K562 (cell line): Measurements from ENCODE around the gene KRT28.

ENCODE experiments used
- JUN ChIP-seq, 2 experiments: sonication (generic) in 1 of 2; formaldehyde crosslinking in 1 of 2; IDR thresholded peaks; 2 replicates each; pipeline versions ENCODE4 v1.6.1 to v1.8.0; 2012 to 2022; ENCODE audit warnings: borderline replicate concordance in 2 of 2, mild to moderate bottlenecking in 2 of 2, improper control_type of control experiment in 1 of 2, low read depth in 1 of 2, low read length in 1 of 2, missing genetic modification reagents in 1 of 2
- PHF20 ChIP-seq: fragments of 450-650 bp; IDR thresholded peaks from 2 replicates; pipeline ENCODE4 v1.6.1; 2018; ENCODE audit not compliant: partially characterized antibody
- TF ChIP-seq, protein P1 (sequence below): fragments of 450-650 bp; formaldehyde crosslinking; IDR thresholded peaks from 2 replicates; pipeline ENCODE4 v1.4.0; 2022; ENCODE audit warnings: missing genetic modification characterization
- TF ChIP-seq, protein P2 (sequence below): fragments of 200-800 bp; sonication (Bioruptor generic); IDR thresholded peaks from 2 replicates; pipeline ENCODE4 v1.6.1; 2016; ENCODE audit warnings: missing genetic modification characterization, missing compliant biosample characterization

DNA sequence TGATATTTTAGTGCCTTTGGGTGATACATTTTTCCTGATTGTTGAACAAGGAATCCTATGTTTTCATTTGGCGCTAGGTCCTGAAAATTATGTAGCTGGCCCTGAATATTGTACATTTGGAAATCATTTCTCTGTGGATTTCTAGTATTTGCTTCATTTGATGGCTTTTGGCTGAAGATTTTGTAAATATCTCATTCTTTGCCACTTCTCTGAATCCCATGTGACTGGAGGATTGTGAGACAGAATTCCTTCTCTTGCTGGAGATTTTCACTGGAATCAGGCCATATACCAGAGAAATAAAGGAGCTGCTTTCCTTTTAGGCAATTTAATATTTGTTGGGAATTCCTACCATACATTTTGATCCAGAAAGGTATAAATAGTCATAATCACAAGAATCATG is 8.6 kb downstream of the KRT28 start:
- no peak for TF ChIP-seq JUN (IDR thresholded peaks at IDR 0.05; ENCODE audit: borderline replicate concordance, low read depth, low read length)
- TF ChIP-seq JUN (CRISPR knock-in tag; IDR thresholded peaks at IDR 0.05; ENCODE audit: borderline replicate concordance), result no peak
- TF ChIP-seq, protein P1, sequence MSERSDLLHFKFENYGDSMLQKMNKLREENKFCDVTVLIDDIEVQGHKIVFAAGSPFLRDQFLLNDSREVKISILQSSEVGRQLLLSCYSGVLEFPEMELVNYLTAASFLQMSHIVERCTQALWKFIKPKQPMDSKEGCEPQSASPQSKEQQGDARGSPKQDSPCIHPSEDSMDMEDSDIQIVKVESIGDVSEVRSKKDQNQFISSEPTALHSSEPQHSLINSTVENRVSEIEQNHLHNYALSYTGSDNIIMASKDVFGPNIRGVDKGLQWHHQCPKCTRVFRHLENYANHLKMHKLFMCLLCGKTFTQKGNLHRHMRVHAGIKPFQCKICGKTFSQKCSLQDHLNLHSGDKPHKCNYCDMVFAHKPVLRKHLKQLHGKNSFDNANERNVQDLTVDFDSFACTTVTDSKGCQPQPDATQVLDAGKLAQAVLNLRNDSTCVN (CRISPR knock-in tag), result no peak
- no peak for TF ChIP-seq PHF20
- TF ChIP-seq, protein P2, sequence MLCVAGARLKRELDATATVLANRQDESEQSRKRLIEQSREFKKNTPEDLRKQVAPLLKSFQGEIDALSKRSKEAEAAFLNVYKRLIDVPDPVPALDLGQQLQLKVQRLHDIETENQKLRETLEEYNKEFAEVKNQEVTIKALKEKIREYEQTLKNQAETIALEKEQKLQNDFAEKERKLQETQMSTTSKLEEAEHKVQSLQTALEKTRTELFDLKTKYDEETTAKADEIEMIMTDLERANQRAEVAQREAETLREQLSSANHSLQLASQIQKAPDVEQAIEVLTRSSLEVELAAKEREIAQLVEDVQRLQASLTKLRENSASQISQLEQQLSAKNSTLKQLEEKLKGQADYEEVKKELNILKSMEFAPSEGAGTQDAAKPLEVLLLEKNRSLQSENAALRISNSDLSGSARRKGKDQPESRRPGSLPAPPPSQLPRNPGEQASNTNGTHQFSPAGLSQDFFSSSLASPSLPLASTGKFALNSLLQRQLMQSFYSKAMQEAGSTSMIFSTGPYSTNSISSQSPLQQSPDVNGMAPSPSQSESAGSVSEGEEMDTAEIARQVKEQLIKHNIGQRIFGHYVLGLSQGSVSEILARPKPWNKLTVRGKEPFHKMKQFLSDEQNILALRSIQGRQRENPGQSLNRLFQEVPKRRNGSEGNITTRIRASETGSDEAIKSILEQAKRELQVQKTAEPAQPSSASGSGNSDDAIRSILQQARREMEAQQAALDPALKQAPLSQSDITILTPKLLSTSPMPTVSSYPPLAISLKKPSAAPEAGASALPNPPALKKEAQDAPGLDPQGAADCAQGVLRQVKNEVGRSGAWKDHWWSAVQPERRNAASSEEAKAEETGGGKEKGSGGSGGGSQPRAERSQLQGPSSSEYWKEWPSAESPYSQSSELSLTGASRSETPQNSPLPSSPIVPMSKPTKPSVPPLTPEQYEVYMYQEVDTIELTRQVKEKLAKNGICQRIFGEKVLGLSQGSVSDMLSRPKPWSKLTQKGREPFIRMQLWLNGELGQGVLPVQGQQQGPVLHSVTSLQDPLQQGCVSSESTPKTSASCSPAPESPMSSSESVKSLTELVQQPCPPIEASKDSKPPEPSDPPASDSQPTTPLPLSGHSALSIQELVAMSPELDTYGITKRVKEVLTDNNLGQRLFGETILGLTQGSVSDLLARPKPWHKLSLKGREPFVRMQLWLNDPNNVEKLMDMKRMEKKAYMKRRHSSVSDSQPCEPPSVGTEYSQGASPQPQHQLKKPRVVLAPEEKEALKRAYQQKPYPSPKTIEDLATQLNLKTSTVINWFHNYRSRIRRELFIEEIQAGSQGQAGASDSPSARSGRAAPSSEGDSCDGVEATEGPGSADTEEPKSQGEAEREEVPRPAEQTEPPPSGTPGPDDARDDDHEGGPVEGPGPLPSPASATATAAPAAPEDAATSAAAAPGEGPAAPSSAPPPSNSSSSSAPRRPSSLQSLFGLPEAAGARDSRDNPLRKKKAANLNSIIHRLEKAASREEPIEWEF (CRISPR knock-in tag), result no peak
